LoVo (cell line): Measurements from ENCODE around the gene FADS1.
A peak's percentile ranks its signal among the peaks of the same experiment; 100 is the strongest.

ENCODE experiments used
- DNase-seq: peaks from one replicate; pipeline ENCODE4 v3.0.0-alpha.2; 2016; ENCODE audit warnings: low spot score

FADS1 gene

DNA sequence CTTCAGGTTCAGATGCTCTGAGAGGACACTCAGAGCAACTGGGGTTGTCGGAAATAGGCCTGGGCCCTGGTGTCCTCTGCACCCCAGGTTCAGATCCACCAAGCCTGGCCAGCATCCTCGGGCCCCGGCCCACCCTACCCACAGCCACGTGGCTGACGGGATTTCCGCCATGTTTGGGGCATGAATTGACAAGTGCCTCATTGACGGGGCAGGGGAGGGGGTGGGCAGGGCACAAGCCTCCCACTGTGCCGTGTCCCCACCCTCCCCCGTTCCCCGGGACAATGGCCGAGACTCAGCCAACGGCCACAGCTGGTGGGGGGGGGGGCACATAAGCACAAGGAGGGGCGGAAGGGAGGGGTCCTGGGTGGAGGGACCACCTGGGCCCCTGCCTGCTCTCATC is 55.9 kb downstream of the FADS1 start:
- DNase-seq: no peak

DNA sequence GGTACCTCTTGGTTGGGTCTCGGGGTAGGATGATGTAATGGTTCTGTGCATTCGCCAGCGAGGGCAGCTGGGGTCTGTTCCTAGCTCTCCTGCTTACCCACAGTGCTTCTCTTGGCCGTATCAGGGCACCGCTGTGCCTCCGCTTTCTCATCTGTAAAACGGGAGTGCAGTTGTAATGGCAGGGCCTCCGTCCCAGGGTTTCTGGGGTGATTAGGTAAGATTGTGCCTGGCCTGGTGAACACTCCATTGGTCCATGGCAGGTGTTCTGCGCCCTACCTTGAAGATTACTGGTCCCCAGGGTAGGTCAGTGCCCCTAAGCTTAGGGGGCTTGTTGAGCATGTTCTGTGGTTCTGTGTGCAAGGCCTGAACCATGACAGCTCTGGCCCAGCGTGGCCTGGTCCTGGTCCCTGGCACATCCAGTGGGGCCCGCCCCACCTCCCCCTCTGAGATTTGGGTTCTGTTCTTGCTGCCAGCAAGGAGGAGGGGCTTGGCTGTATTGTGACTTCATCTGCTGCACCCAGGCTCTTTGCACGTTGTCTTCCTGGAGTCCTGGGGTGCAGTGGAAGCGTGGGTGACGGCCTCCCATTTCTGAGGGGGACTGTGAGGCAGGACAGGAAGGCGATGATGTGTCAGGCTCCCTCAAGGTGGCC is 59.5 kb downstream of the FADS1 start:
- no peak for DNase-seq

DNA sequence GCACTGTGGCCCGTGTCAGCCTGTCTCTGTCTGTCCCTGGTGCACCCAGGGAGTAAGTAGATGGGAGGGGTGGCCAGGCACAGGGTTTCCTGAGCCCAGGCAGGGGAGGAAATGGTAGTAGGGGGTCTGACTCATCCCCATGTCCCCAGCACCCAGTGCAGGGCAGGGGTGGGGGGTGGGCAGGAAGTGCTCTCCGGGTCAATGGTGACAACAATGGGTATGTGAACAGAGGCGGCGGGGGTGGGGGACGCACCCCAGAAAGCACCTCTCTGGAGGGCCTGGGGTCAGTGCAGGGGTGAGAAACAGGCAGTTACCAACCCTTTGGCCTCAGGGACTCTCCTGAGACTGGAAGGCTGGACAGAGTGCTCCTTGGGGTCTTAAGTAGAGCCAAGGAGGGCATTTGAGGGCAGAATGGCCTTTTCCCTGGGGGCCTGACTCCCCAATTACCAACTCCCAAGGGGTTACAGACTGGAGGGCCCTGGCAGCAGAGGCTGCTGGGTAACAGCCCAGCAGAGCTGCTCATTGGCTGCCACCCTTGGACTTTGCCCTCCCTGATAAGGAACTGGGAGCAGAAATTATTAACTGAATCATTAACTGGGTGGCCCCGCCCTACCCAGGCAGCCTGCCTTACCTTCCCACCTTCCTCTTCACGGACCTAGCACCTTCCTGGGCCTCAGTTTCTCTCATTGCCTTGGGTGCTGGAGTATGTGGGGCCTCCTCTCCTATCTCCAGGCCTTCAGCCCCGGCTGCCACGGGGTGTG is 60.2 kb downstream of the FADS1 start:
- DNase-seq: peak; percentile 94

DNA sequence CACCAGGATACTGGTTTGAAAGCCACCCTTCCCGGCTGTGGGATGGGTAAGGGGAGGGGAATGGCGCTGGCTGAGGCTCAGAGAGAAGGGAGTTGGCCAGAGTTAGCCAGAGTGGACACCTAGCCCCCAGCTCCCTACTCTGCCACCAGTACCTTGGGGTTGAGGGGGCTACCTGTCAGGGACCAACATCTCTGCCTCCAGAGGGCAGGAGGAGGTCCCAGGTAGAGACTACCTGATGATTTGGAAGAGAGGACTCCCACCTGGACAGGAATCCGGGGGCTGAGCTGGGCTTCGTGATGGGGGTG is 60.7 kb downstream of the FADS1 start:
- DNase-seq: no peak

DNA sequence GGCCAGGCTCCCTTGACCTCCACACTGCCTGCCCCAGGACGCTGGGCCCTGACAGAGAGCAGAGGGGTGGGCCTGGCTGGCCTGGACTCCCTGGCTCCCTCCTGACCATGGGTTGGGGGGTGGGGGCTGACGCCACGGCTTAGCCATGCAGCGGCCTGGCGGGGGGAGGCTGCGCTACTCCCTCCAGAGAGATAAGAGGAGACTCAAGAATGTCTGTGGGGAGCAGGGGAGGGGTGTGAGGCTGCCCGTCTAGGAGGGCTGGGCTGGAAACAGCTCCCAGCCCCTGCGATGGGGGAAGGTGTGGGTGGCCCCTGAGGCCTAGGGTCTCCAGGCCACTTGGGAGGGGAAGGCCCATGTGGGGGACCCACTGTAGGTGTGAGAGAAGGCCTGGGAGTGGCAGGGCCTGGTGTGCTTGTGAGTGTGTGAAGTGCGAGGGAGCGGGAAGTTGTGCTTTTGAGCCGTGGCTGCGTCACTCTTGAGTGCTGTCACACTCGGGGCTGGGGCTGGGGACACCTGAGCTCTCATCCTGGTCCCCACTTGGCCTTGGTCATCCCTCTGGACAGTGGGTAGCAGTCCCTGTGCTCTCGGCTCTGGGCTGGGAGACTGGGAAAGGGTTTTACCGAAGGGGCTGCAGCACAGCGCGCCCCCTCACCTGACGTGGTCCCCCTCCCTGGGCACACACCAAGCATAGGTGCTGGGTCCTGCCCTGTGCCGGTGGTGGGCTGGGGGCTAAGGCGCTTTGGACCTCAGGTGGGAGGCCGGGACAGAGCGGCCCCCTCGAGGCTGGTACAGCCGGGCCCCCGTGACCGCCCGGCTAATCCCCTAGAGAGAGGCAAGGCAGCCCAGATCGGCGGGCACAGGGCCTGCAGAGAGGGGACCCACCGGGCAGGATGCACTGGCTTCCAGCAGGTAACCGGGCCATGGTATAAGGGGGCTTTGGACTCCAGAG is 62.0 kb downstream of the FADS1 start:
- no peak for DNase-seq

DNA sequence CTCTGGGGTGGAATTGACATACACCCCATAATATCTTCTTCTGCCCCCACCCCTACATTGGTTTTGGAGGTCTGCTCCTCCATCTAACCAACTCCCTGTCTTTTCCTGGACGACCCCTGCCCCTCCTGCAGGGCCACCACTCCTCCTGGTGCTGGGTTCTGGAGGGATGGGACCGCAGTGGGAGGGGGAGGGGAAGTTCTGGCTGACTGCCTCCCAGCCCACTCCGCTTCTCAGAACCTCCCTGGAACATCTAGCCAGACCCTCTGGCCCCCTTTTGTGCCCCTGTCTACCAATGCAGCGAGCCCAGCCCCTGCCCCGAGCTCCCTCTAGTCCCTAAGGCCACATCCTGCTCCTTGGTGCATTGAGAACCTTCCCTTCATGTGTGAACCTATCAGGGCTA is 63.1 kb downstream of the FADS1 start:
- DNase-seq: no peak

DNA sequence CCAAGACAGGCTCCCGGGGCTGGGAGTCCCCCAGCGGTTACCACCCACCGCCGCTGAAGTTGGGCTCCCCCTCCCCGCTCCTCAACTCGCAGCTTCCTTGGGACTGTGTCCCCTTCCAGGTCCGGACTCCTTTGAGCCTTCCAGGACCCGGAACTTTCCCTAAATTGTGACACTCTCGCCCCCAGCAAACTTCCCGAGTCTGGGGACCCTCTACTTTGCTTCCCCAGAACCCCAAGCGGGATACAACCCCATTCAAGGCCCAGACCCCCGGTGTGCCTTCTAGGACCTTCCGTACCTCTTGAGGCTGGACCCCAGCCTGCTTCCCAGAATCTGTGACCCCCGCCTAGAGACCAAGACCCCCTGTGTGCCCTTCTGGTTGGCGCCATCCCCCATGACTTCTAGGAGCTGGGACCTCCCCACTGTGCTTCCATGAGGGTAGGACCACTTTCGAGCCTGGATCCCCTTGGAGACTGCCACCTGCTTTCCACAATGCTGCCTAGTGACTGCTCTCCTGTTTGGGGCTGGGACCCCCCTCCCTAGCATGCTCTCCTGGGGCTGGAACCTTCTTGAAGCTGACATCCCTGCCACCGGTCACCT is 63.8 kb downstream of the FADS1 start:
- DNase-seq: no peak

DNA sequence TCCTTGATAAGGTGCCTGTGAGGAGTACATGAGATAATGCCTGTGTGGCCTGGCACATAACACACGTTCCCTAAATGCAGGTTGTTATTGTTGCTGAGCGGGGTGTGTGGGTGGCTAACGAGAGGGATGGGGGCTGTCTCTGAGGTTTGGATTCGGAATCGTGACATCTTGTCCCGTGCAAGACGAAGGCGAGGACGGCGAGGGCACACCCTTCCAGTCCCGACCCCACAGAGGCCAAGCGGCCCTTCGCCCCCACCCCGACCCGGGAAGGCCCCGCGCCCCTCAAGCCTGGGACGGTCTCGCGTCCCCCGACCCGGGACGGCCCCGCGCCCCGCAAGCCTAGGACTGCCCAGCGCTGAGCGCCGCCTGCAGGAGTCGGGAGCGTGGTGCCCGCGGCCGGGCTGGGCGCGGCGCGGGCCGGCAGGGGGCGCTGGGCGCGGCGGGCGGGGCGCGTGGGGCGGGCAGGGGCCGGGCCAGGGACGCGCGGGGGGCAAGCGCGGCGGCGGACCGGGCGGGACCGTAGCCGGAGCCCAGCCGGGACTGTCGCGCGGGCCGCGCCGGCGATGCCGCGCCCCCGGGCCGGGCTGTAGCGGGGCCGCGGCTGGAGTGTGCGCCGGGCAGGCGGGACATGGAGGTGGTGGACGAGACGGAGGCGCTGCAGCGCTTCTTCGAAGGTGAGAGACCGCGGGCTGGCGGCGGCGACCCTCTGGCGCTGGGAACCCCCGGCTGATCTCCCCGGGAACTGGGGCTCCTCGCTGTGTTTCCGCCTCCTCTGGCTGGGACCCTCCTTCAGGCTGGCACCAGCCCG is 64.5 kb downstream of the FADS1 start, which contains the start of gene MYRF:
MYRF (plus strand) TSS at position 520 of the 808 bp plus-strand sequence; CDS start at position 629, 109 bp downstream.
- DNase-seq: peak; percentile 68

DNA sequence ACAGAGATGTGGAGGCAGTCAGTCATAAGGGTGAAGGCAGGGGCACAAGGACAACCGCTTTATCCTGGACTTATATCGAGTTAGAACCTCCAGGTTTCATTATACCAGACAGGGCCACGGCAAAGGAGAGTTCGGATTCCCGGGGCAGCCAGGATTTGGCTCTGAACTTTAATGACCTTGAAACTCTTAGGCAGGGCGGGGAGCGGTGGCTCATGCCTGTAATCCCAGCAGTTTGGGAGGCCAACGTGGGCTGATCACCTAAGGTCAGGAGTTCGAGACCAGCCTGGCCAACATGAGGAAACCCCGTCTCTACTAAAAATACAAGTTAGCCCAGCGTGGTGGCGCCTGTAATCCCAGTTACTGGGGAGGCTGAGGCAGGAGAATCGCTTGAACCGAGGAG is 65.4 kb downstream of the FADS1 start:
- DNase-seq: no peak

DNA sequence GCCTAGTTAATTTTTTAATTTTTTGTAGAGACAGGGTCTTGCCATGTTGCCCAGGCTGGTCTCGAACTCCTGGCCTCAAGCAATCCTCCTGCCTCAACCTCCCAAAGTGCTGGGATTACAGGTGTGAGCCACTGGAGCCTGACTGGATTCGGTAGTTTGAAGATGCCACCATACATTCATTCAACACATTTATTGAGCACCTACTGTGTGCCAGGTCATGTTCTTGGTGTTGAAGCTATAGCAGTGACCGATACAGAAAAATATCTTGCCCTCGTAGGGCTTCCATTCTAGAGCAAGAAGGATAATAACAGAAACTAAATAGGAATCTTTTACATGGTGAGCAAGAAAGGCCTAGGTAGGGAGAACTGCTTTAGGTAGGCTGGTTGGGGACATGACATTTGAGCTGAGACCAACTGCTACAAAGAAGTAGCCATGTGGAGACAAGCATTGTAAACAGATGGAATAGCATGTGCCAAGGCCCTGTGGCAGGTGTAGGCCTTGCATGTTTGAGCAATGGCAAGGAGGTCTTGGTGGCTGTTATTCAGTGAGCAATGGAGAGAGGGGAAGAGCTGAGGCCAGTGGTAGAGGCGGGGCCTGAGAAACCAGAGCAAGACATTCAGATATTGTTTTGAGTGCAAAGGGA is 66.1 kb downstream of the FADS1 start:
- no peak for DNase-seq
